ENCODE results near the gene KDM2B. TPM values are rescaled to one million over a fixed set of nuclear protein-coding genes. Genes with fewer than 3 reads are reported as not detected.

KDM2B gene
- total and polyA plus RNA-seq, 2 experiments from 2014 or later: 59.4 to 161 TPM

GRCh38 chr12:121430833-121431415 lies 149.9 kb downstream of the KDM2B start:
- Histone ChIP-seq H3K27ac (ENCODE audit: low read depth) (no peak overlapping the region), H3K79me2 (replicated peaks; ENCODE audit: insufficient read depth) (no peaks in the 10 kb centered on the region; the same call in 1 of the 2 replicates), H3K4me3 (no peak overlapping the region), H3K9me2 (ENCODE audit: insufficient read depth) (no peaks in the 10 kb centered on the region), H3K27me3 (ENCODE audit: insufficient read depth) (no peaks in the 10 kb centered on the region), H4K20me1 (replicated peaks; ENCODE audit: insufficient read depth) (peaks cover 20% of the 10 kb centered on the region), H3K4me2 (no peak overlapping the region), H3K36me3 (ENCODE audit: insufficient read depth) (peaks cover 51% of the 10 kb centered on the region), H3F3A (replicated peaks; ENCODE audit: low read depth) (peaks cover 19% of the 10 kb centered on the region; the same call in 1 of the 2 replicates), H2AFZ (no peak overlapping the region), H3K4me1 (ENCODE audit: insufficient read depth) (no peaks in the 10 kb centered on the region)
- Mint-ChIP-seq H3K4me3 (no peak overlapping the region), H3K27me3 (ENCODE audit: insufficient read depth, low read depth, poor library complexity) (peaks cover 4% of the 10 kb centered on the region), H3K27ac (no peak overlapping the region), H3K36me3 (ENCODE audit: low read depth) (peaks cover 94% of the 10 kb centered on the region), H3K4me1 (no peaks in the 10 kb centered on the region), H3K9me3 (no peaks in the 10 kb centered on the region)
- TF ChIP-seq EZH2 (IDR thresholded peaks at IDR 0.05; ENCODE audit: low read depth, unreplicated experiment): no peak
- TF ChIP-seq ZNF331 (CRISPR knock-in tag; IDR thresholded peaks at IDR 0.05; ENCODE audit: low read depth): no peak
- TF ChIP-seq NANOG (IDR thresholded peaks at IDR 0.05; ENCODE audit: borderline replicate concordance): no peak
- no peak for TF ChIP-seq ZNF114 (CRISPR knock-in tag; IDR thresholded peaks at IDR 0.05)
- TF ChIP-seq ETS1 (IDR thresholded peaks at IDR 0.05): no peak
- DNase-seq (ENCODE audit: low spot score) (no peak), ATAC-seq (no peak)

GRCh38 chr12:121428883-121429282 lies 151.9 kb downstream of the KDM2B start:
- H4K20me1 ChIP-seq (replicated peaks; ENCODE audit: insufficient read depth): peaks cover 17% of the 10 kb centered on the region
- no peaks in the 10 kb centered on the region for H3K4me1 ChIP-seq (ENCODE audit: insufficient read depth)
- Mint-ChIP-seq H3K9me3 (no peaks in the 10 kb centered on the region), H3K27ac (no peak overlapping the region), H3K36me3 (ENCODE audit: low read depth) (peaks cover 98% of the 10 kb centered on the region), H3K4me3 (no peak overlapping the region), H3K27me3 (ENCODE audit: insufficient read depth, low read depth, poor library complexity) (peaks cover 5% of the 10 kb centered on the region), H3K4me1 (no peaks in the 10 kb centered on the region)
- no peaks in the 10 kb centered on the region for H3K79me2 ChIP-seq (replicated peaks; ENCODE audit: insufficient read depth)
- H3K27ac ChIP-seq (ENCODE audit: low read depth): 0 out of 2 replicates have a peak overlapping the region, but pooled peaks have one; percentile 59
- DNase-seq (ENCODE audit: low spot score) (no peak), ATAC-seq (no peak)
- no peaks in the 10 kb centered on the region for H3K9me2 ChIP-seq (ENCODE audit: insufficient read depth)
- peaks cover 60% of the 10 kb centered on the region for H3K36me3 ChIP-seq (ENCODE audit: insufficient read depth)
- H3K4me2 ChIP-seq: no peak overlapping the region
- TF ChIP-seq ZNF331 (CRISPR knock-in tag; IDR thresholded peaks at IDR 0.05; ENCODE audit: low read depth) (no peak), STAT1 (IDR thresholded peaks at IDR 0.05; ENCODE audit: unreplicated experiment) (no peak)
- H2AFZ ChIP-seq: no peak overlapping the region
- no peaks in the 10 kb centered on the region for H3K27me3 ChIP-seq (ENCODE audit: insufficient read depth)
- H3F3A ChIP-seq (replicated peaks; ENCODE audit: low read depth): peaks cover 28% of the 10 kb centered on the region
- no peak overlapping the region for H3K4me3 ChIP-seq

DNA sequence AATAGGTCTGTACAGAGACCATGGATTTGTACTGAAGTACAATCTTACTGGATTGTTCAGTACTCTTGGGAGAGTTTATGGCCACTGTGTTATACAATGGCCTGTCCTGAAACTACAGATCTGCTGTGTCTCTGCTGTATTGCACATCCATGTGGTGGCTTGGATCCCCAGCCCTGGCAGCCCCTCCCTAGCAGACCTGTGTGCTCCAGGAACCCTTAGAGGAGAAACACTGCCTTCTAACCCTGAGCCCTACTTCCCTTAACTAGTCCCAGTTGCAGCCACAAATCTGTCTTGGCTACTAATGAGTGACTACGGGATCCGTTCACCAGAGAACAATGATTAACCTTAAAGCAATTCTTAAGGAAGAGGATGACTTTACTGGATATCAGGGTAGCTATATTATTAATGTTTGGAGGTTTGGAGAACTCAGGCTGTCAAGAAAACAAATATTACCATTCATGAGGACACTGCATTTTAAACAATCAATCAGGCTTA lies 153.2 kb downstream of the KDM2B start:
- Histone ChIP-seq H3K36me3 (ENCODE audit: insufficient read depth) (peaks cover 64% of the 10 kb centered on the region), H3F3A (replicated peaks; ENCODE audit: low read depth) (peaks cover 26% of the 10 kb centered on the region), H2AFZ (no peak overlapping the region), H3K27ac (ENCODE audit: low read depth) (no peak overlapping the region), H4K20me1 (replicated peaks; ENCODE audit: insufficient read depth) (peaks cover 24% of the 10 kb centered on the region), H3K9me2 (ENCODE audit: insufficient read depth) (no peaks in the 10 kb centered on the region), H3K4me2 (no peak overlapping the region), H3K4me1 (ENCODE audit: insufficient read depth) (no peaks in the 10 kb centered on the region), H3K79me2 (replicated peaks; ENCODE audit: insufficient read depth) (no peaks in the 10 kb centered on the region), H3K4me3 (no peak overlapping the region), H3K27me3 (ENCODE audit: insufficient read depth) (no peaks in the 10 kb centered on the region)
- H3K36me3 Mint-ChIP-seq (ENCODE audit: low read depth): peaks cover 98% of the 10 kb centered on the region
- H3K27me3 Mint-ChIP-seq (ENCODE audit: insufficient read depth, low read depth, poor library complexity): peaks cover 8% of the 10 kb centered on the region
- no peak overlapping the region for H3K27ac Mint-ChIP-seq
- TF ChIP-seq CREB1 (CRISPR knock-in tag; IDR thresholded peaks at IDR 0.05; ENCODE audit: low read depth): no peak
- 0 out of 2 replicates have a peak, but pooled peaks have one; percentile 3 for TF ChIP-seq POLR2AphosphoS5 (IDR thresholded peaks at IDR 0.05; ENCODE audit: low read depth)
- ATAC-seq (no peak), DNase-seq (ENCODE audit: low spot score) (no peak)
- no peaks in the 10 kb centered on the region for H3K4me1 Mint-ChIP-seq
- no peaks in the 10 kb centered on the region for H3K9me3 Mint-ChIP-seq
- no peak overlapping the region for H3K4me3 Mint-ChIP-seq

All from GM23338 (cell line).